ENCODE data around the gene PDHA1.

GRCh38 chrX:19388064-19388679 is 44.4 kb downstream of the PDHA1 start:
- TF ChIP-seq CTCF (conservative IDR thresholded peaks at IDR 0.05; ENCODE audit: low read depth, low read length) (no peak), POLR2A (IDR thresholded peaks at IDR 0.05; ENCODE audit: low read depth, low read length) (no peak), RFX5 (IDR thresholded peaks at IDR 0.05; ENCODE audit: low read depth, low read length) (no peak), BHLHE40 (IDR thresholded peaks at IDR 0.05; ENCODE audit: low read depth, low read length) (no peak), RCOR1 (IDR thresholded peaks at IDR 0.05; ENCODE audit: insufficient replicate concordance, low read length) (no peak), MXI1 (IDR thresholded peaks at IDR 0.05; ENCODE audit: borderline replicate concordance, low read depth, low read length) (no peak)

Data from IMR-90 (cell line).